Embryonic facial prominence (tissue), 1 donor: ENCODE data around the gene CCDC47.
"Not testable (repeated sequence)": the region's sequence is repeated elsewhere in the genome, so short reads cannot be mapped to it uniquely, and the experiment has no call there.

Experiments used
- DNase-seq: peaks from one replicate; pipeline ENCODE4 v3.0.0-alpha.2; 2016; ENCODE audit errors: extremely low spot score

CCDC47 gene, protein sequence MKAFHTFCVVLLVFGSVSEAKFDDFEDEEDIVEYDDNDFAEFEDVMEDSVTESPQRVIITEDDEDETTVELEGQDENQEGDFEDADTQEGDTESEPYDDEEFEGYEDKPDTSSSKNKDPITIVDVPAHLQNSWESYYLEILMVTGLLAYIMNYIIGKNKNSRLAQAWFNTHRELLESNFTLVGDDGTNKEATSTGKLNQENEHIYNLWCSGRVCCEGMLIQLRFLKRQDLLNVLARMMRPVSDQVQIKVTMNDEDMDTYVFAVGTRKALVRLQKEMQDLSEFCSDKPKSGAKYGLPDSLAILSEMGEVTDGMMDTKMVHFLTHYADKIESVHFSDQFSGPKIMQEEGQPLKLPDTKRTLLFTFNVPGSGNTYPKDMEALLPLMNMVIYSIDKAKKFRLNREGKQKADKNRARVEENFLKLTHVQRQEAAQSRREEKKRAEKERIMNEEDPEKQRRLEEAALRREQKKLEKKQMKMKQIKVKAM

DNA sequence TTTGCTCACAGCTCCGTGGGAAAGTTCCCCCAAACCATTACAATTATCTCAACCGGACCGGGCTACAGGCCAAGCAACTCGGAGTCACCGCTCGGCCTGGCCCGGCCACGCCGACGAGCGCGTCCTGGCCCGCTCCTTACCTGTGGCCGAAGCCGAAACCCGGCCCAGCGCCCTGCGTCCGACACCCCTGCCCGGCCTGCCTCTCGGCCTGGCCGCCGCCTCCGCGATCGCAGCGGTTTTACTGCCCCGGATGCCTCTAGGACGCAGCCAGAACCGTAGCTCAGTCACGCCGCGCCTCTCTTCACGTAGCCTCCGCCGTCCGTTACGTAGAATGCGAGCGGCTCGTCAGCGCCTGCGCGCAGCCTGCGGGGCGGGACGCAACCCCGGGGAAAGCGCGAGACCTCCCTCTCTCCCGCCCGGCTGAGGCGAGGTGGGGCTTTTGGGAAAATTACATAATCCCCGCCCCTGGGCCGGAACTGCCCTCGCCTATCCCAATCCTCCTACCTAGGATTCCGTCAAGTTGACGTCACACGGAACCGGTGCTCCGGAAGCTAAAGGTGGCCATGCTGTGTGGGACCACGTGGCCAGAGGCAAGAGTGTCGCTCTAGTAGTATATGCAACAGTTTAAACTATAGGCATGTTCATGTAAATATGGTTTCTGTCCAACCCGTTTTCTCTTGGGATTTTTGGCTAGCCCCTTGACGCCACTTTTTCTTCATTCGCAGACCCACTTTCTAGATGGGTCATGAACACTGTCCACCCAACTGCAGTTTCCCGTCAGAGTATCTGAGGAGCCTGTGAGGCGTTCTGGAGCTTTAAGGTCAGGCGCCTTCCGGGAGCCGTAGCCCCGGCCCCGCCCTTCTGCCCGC lies at the start of gene CCDC47:
Gene CCDC47, minus strand, starts transcription at position 326 of the 869 bp plus-strand sequence. CDS start 7,422 bp downstream, outside the sequence.
- DNase-seq = peak; percentile 95

DNA sequence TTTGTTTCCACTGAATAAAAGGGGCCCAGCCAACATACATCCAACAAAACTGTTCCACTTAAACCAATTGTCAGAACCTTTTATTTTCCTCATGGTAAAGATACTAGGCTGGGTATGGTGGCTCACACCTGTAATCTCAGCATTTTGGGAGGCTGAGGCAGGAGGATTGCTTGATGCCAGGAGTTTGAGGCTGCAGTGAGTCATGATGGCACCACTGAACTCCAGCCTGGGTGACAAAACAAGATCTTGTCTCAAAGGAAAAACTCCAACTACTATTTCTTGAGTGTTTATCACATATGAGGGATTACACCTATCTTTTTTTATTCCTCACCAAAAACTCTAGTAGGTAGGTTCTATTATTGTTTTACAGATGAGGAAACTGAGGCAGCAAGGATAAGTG lies 49.1 kb upstream of the CCDC47 start:
- DNase-seq = no peak

DNA sequence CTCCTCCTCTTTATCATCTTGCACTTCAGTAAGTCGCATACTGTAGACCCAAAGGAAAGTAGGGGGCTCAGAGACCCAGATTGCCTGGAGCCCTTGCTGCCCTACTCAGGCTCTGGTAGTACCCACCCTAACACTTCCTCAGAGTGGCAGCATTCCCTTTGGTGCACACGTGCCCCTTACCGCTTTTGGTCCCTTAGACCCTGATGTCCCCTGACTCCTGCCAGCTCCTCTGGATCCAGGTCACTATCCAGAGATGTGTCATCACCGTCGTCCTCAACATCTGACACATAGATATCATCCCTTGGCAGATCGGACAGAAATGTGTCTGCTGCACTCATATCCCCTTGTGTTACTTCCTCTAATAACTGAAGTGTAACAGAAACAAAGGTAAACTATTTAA lies 48.4 kb upstream of the CCDC47 start:
- DNase-seq = no peak

DNA sequence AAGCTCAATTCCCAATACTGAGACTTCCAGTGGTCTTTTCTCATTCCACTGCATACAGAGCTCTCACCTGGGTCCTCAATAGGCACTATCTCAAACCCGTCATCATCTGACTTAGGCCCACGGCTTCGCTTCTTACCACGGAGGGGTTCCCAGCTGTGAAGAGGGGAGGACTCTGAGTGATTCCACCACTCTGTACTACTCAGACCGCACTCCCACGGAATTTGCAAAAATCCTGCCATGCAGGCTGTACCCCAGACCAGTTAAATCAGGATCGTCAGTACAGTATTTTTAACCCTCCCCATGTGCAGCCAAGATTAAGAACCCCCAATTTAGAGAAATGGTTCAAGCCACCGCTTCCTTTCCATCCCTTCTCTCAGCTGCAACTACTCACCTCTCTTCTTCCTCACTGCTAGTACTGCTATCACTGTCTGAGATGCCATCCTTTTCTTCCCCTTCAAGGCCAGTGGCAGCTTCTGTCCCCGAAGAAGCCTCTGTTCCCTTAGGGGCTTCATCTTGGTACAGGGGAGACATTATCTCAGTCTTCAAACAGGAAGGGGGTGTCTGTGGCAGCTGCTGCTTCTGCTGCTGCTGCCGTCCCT lies 47.7 kb upstream of the CCDC47 start:
- DNase-seq = no peak

DNA sequence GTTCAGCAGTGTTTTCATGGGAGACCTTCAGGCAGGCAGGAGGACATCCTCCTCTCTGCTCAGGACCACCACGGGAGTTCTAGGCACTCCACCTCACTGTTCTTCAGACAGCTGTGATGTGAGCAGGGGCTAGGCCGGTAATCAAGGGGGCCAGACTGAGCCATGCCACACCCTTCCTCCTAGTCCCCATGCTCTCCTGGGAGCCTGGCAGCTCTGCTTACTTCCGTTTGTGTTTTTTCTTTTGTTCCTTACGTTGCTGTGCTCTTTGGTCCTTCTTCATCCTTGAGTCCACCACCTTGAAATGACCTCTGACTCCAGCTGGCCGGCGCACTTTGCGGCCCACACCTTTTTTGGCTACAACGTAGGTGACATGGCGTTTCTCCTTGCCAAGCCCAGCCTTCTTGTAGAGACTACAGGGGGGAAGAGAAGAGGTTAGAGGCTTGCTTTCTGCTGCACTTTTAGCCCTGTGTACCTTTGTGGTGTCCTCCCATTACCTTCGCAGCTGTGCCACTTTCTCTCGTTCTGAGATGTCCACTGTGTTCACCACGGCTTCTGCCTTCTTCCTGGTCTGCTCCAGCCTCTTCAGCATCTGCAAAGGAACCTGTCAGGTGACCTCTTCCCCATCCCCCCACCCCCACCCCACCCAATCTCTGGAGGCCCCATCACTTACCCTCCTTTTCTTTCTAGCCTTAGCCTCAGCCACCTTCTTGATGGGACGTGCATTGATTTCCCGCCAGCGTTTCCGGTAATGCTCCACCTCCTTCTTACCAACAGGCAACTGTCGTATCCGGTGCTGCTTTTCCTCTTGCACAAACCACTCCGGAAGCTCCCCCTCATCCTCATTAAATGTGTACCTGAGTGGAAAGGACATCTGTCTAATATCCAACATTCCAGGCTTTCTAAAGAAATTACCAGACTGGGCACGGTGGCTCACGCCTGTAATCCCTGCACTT lies 46.5 kb upstream of the CCDC47 start:
- no peak for DNase-seq

- DNase-seq = no peak
Measured at GRCh38 chr17:63819131-63819530, 45.7 kb upstream of the CCDC47 start.

DNA sequence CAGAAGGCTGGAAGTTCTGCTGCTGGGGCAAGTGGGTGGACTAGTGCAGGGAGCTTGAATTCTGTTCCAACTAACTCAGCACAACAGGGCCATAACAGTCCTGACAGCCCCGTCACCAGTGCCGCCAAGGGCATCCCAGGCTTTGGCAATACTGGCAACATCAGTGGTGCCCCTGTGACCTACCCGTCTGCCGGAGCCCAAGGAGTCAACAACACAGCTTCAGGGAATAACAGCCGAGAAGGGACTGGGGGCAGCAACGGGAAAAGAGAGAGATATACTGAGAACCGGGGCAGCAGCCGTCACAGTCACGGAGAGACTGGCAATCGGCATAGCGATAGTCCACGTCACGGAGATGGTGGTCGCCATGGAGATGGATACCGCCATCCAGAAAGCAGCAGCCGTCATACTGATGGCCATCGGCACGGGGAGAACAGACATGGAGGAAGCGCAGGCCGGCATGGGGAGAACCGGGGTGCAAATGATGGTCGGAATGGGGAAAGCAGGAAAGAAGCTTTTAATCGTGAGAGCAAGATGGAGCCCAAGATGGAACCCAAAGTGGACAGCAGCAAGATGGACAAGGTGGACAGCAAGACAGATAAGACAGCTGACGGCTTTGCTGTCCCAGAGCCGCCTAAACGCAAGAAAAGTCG lies 44.5 kb upstream of the CCDC47 start:
- DNase-seq = no peak

GRCh38 chr17:63816669-63817068 lies 43.3 kb upstream of the CCDC47 start:
- no peak for DNase-seq

DNA sequence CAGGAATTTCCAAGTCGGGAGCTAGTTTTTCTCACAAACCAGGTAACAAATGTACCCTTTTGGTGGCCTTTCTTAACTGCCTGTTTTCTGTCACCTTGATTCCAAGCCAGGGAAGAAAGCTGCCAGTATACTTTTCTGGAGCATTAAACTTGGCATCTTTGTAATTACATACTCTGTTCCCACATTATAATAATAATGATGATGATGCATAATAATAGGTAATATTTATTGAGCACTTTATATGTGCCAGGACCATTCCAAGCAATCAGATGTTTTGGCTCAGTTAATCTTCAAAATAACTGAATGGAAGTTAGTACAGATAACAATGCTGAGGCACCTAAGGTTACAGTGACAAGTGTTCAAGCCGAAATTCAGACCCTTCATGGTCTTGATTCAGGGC lies 42.7 kb upstream of the CCDC47 start:
- no peak for DNase-seq

DNA sequence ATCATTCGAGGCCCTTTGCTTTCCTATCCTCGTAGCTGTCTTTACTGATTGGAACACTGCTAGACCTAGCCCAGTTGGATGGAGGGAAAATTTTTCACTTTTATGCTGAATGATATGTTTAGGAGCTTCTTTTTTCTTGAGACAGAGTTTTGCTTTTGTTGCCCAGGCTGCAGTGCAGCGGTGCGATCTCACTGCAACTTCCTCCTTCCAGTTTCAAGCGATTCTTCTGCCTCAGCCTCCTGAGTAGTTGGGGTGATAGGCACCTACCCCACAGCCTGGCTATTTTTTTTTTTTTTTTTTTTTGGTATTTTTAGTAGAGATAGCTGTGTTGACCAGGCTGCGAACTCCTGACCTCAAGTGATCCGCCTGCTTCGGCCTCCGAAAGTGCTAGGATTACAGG lies 36.6 kb upstream of the CCDC47 start:
- DNase-seq = no peak

DNA sequence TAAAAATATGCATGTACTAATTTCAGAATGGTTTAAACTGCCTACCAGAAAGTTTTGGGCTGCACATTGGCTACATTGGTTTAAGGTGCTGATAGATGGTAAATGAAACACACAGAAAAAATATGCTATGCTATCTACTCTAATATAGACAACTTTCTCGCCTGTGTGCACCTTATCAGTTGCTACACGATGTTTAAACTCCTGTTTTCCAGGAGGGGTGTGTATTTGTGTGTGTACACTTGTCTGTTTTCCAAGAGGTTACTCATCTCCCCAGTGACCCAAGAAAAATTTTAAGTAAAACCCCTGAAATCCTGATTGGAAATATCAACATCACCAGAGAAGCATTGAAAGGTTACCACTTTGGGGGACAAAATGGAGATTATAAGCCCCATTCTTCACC lies 32.2 kb upstream of the CCDC47 start:
- no peak for DNase-seq

- no peak for DNase-seq
Measured at GRCh38 chr17:63804328-63804727, 30.9 kb upstream of the CCDC47 start.

DNA sequence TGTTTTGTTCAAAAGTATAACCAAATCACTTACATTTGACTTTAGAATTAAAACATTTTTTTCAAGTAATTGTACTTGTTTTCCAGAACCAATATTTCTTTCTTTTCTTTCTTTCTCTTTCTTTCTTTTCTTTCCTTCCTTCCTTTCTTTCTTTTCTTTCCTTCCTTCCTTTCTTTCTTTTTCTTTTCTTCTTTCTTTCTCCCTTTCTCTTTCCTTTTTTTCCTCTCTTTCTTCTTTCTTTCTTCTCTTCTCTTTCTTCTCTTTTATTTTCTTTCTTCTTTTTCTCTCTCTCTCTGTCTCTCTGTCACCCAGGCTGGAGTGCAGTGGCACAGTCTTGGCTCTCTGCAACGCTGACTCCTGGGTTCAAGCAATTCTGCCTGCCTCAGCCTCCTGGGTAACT lies 27.4 kb upstream of the CCDC47 start:
- no peak for DNase-seq

DNA sequence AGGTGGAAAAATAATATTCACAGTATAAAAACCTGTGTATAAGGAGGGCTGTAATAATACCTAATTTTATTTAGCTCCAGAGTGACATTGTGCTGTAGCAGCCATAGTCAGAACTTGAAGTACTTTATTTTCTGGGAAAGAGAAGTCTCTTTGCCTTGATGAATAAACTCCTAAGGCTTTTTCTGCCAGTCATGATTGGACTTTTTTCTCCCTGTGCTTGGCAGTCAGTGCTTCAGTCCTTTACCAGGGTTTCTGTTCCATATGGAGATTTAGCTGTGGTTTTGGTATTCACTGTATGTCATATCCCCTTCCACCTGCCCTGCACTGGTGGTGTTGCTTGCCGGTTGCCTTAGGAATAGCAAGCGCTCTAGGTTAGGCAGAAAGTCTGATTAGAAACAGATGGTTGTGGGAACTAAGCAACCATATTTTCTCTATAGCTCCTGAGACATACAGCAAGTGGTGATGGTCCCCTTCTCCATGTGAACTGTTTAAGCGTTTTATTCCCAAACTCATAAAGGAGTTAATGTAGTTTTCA lies 25.2 kb upstream of the CCDC47 start:
- no peak for DNase-seq

DNA sequence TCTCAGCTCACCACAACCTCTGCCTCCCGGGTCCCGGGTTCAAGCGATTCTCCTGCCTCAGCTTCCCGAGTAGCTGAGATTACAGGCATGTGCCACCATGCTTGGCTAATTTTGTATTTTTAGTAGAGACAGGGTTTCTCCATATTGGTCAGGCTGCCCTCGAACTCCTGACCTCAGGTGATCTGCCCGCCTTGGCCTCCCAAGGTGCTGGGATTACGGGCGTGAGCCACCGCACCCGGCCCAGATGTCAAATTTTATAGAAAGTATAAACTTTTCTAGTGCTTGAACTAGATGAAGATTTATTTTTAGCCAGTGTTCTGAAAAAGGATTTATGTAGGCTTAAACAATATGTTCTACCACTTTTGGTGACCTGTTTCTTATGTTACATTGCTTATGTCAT lies 23.0 kb upstream of the CCDC47 start:
- DNase-seq = not testable (repeated sequence)

DNA sequence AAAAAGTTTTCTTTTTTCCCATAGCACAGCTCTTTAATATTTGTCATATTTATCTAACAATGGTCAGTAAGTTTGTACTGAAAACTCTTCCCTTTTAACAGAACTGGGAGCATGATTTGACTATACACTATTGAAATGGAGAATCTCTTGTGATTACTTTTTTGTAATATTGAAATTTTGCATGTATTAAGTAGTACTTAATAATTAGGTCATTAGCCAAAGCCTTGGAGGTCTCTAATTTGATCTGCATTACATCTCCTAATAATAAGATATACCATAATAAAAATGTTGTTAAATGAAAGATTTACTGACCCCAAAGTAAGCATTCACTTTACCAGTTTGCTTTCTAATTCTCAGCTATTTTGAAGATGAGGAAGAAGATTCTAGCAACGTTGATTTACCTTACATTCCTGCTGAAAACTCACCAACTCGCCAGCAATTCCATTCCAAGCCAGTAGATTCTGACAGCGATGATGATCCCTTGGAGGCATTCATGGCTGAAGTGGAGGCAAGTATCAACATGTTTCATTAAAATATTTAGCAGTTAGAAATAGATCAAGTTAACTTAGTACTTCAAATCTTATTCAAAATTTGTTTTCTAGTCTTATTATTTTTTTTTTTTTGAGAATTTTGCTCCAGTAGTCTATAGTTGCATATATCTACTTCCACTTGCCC lies 18.8 kb upstream of the CCDC47 start:
- DNase-seq = no peak

GRCh38 chr17:63790057-63790456 lies 16.7 kb upstream of the CCDC47 start:
- DNase-seq = no peak

DNA sequence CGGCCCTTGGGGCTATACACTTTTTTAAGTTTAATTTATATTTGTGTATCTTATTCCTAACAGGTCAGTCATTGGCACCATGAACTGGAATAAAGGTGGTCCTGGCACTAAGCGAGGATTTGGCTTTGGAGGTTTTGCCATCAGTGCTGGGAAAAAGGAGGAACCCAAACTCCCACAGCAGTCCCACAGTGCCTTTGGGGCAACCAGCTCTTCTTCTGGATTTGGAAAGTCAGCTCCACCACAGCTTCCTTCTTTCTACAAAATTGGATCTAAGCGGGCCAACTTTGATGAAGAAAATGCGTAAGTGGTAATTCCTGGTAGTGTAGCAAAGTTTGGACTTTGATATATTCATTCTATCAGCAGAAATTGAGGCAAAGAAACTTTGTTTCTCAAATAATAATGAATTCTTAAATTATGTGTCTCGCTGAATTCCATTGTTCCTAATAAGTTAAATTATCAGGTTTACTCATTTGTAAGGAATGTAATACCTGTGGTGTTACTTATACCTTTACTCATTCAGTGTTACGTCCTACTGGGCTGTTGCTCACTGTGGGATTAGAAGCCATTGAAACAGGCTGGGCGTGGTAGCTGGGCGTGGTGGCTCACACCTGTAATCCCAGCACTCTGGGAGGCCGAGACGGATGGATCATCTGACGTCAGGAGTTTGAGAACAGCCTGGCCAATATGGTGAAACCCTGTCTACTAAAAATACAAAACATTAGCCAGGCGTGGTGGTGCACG lies 13.7 kb upstream of the CCDC47 start:
- no peak for DNase-seq

GRCh38 chr17:63786117-63786516 lies 12.7 kb upstream of the CCDC47 start:
- DNase-seq = no peak
